ENCODE results near the gene RANBP1.

DNA sequence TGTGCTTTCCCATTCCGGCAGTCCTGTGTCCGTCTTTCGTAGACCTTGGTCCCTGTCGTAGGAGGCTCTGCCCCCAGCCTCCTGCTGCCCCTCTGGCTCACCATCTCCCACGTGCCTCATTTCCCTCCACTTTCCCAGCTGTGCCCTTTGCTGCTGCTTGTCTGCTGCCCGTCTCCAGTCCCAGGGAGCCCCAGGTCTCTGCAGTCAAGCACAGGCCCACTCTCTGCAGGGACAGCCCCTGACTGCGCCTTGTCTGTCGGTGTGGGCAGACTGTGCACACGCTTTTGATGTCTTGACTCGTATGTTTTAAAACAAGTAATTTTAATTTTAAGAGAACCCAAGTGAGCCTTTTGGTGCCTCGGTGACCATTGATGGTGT lies 23.4 kb upstream of the RANBP1 start:
- TF ChIP-seq, protein P1, sequence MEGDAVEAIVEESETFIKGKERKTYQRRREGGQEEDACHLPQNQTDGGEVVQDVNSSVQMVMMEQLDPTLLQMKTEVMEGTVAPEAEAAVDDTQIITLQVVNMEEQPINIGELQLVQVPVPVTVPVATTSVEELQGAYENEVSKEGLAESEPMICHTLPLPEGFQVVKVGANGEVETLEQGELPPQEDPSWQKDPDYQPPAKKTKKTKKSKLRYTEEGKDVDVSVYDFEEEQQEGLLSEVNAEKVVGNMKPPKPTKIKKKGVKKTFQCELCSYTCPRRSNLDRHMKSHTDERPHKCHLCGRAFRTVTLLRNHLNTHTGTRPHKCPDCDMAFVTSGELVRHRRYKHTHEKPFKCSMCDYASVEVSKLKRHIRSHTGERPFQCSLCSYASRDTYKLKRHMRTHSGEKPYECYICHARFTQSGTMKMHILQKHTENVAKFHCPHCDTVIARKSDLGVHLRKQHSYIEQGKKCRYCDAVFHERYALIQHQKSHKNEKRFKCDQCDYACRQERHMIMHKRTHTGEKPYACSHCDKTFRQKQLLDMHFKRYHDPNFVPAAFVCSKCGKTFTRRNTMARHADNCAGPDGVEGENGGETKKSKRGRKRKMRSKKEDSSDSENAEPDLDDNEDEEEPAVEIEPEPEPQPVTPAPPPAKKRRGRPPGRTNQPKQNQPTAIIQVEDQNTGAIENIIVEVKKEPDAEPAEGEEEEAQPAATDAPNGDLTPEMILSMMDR (conservative IDR thresholded peaks at IDR 0.05; ENCODE audit: low read length) = no peak
- no peak for TF ChIP-seq EZH2phosphoT487 (IDR thresholded peaks at IDR 0.05; ENCODE audit: borderline replicate concordance, low read depth, low read length)

All from OCI-LY7 (cell line).